GM12878 (cell line): ENCODE measurements around the gene ANO10. TPM values are rescaled to one million over a fixed set of nuclear protein-coding genes. Genes with fewer than 3 reads are reported as not detected.

Experiments
- ATAC-seq: fragments of 200-7000 bp; cut with Tn5 transposase; 3 replicates; pipeline ENCODE4 v1.9.1; 2020; ENCODE audit warnings: mild to moderate bottlenecking, moderate library complexity
- BruUV-seq: library from RNA; stranded (reverse); fragments of 400-500 nt; replicated peaks from 2 replicates; lab custom pipeline; 2021; lab: Mats Ljungman, UMichigan
- CTCF ChIA-PET: fragments of 300-600 bp; sonication (Branson Sonifier 250); formaldehyde crosslinking; extraction: SDS; loops from one replicate; lab custom pipeline; 2021; ENCODE audit warnings: inconsistent platforms; lab: Yijun Ruan, JAX
- POLR2A ChIA-PET: fragments of 350-600 bp; formaldehyde crosslinking; extraction: SDS; loops from one replicate; lab custom pipeline; 2021; ENCODE audit warnings: inconsistent platforms; lab: Charles Lee
- RAD21 ChIA-PET: fragments of 300-600 bp; sonication (Branson Sonifier 250); formaldehyde crosslinking; loops from one replicate; lab custom pipeline; 2023; ENCODE audit warnings: antibody characterized with exemption; ENCODE audit not compliant: unreplicated experiment; lab: Charles Lee
- SMC1A ChIA-PET: fragments of 300-600 bp; sonication (Branson Sonifier 250); formaldehyde crosslinking; loops from one replicate; lab custom pipeline; 2023; ENCODE audit not compliant: unreplicated experiment, uncharacterized antibody; lab: Charles Lee
- DNase-seq: peaks from one replicate; pipeline ENCODE4 v3.0.0-alpha.2; 2011; ENCODE audit warnings: low read depth, low spot score
- FAIRE-seq: peaks from 3 replicates; lab custom pipeline; 2011; peaks lifted over from hg19 to GRCh38; lab: Jason Lieb, UNC
- H2AFZ ChIP-seq: 2 replicates; pipeline ENCODE4 v1.6.0; 2011; ENCODE audit warnings: low read depth, low read length, control low read depth; ENCODE audit not compliant: control insufficient read depth
- H3K27ac ChIP-seq: 2 replicates; pipeline ENCODE4 v1.5.1; 2011; ENCODE audit warnings: control low read depth; ENCODE audit not compliant: control insufficient read depth, insufficient read depth
- H3K27me3 ChIP-seq, 2 experiments: replicated peaks in 1 of 2; 2 replicates each; pipeline versions ENCODE4 v1.6.0 to v1.6.1; 2011; ENCODE audit warnings: low read length in 1 of 2; ENCODE audit not compliant: control insufficient read depth in 2 of 2, insufficient read depth in 2 of 2
- H3K36me3 ChIP-seq, 2 experiments: 2 replicates each; pipeline ENCODE4 v1.5.1; 2011; ENCODE audit warnings: low read length in 1 of 2; ENCODE audit not compliant: control insufficient read depth in 2 of 2, insufficient read depth in 2 of 2
- H3K4me1 ChIP-seq: 2 replicates; pipeline ENCODE4 v1.6.1; 2011; ENCODE audit warnings: mild to moderate bottlenecking, low read length, moderate library complexity, mixed read lengths; ENCODE audit not compliant: control insufficient read depth, insufficient read depth
- H3K4me2 ChIP-seq: 2 replicates; pipeline ENCODE4 v1.6.0; 2011; ENCODE audit warnings: control low read depth; ENCODE audit not compliant: control insufficient read depth, insufficient read depth
- H3K4me3 ChIP-seq: fragments of 200-600 bp; sonication (generic); 2 replicates; pipeline ENCODE4 v1.5.1; 2016
- H3K79me2 ChIP-seq: 2 replicates; pipeline ENCODE4 v1.6.0; 2011; ENCODE audit warnings: low read length; ENCODE audit not compliant: control insufficient read depth, insufficient read depth
- H3K9ac ChIP-seq: 2 replicates; pipeline ENCODE4 v1.8.0; 2011; ENCODE audit warnings: low read length, control low read depth, mixed read lengths; ENCODE audit not compliant: control insufficient read depth, insufficient read depth
- H3K9me3 ChIP-seq: replicated peaks from 3 replicates; pipeline ENCODE4 v1.5.1; 2011; ENCODE audit warnings: mild to moderate bottlenecking, low read length; ENCODE audit not compliant: control insufficient read depth, insufficient read depth
- H4K20me1 ChIP-seq: 2 replicates; pipeline ENCODE4 v1.6.0; 2011; ENCODE audit not compliant: control insufficient read depth, insufficient read depth
- BHLHE40 ChIP-seq, 2 experiments: fragments of 450-650 bp in 1 of 2; IDR thresholded peaks; 2 replicates each; pipeline ENCODE4 v1.6.1; 2011 to 2017; ENCODE audit warnings: low read depth in 2 of 2, borderline replicate concordance in 1 of 2, improper control_type of control experiment in 1 of 2, low read length in 1 of 2, mild to moderate bottlenecking in 1 of 2
- EP300 ChIP-seq, 2 experiments: fragments of 150-350 bp in 1 of 2; IDR thresholded peaks; 2 replicates each; pipeline ENCODE4 v1.6.1; 2011 to 2012; ENCODE audit warnings: low read depth in 2 of 2, low read length in 2 of 2, borderline replicate concordance in 1 of 2, improper control_type of control experiment in 1 of 2, inconsistent platforms in 1 of 2; ENCODE audit not compliant: control insufficient read depth in 1 of 2
- FOS ChIP-seq: IDR thresholded peaks from 3 replicates; pipeline ENCODE4 v1.6.1; 2011; ENCODE audit warnings: borderline replicate concordance; ENCODE audit not compliant: insufficient read length; ENCODE audit errors: extremely low read depth
- FOXM1 ChIP-seq: IDR thresholded peaks from 2 replicates; pipeline ENCODE4 v1.6.1; 2012; ENCODE audit warnings: low read depth, mild to moderate bottlenecking, inconsistent platforms, low read length, moderate library complexity
- MYB ChIP-seq: fragments of 150-350 bp; IDR thresholded peaks from 2 replicates; pipeline ENCODE4 v1.6.1; 2014; ENCODE audit warnings: mild to moderate bottlenecking, low read depth, low read length, borderline replicate concordance
- NR2C2 ChIP-seq: IDR thresholded peaks from 2 replicates; pipeline ENCODE4 v1.6.1; 2011; ENCODE audit warnings: borderline replicate concordance, low read depth; ENCODE audit not compliant: control insufficient read depth, insufficient read length
- RAD21 ChIP-seq: IDR thresholded peaks from 2 replicates; pipeline ENCODE4 v1.6.1; 2011; ENCODE audit warnings: mild to moderate bottlenecking, low read depth, low read length, moderate library complexity; ENCODE audit not compliant: insufficient read depth
- TARDBP ChIP-seq: IDR thresholded peaks from 2 replicates; pipeline ENCODE4 v1.6.1; 2016; ENCODE audit warnings: borderline replicate concordance
- WGBS: methylation state at CpG from one replicate; pipeline ENCODE4 v1.1.6; 2016; ENCODE audit warnings: low lambda C conversion rate; ENCODE audit not compliant: insufficient replicate concordance, insufficient coverage; ENCODE audit errors: missing lambda C conversion rate; 5-methylcytosine and 5-hydroxymethylcytosine counted together
- in situ Hi-C: fragments of 300-500 bp; cut with MboI; formaldehyde crosslinking; loops from 9 replicates; pipeline ENCODE4 v1.14.3; 2018; ENCODE audit warnings: mixed read lengths
- intact Hi-C: fragments of 100-400 bp; cut with micrococcal nuclease; formaldehyde crosslinking; loops from one replicate; pipeline ENCODE4 v1.14.2; 2022; ENCODE audit not compliant: unreplicated experiment
- polyA plus RNA-seq, 11 experiments: library from polyadenylated mRNA; depleted of rRNA in 4 of 11; unstranded in 6 of 11; stranded (reverse) in 5 of 11; fragments of >200 nt; fragmentation: Nextera tagmentation in 4 of 11; fragmentation: Illumina TruSeq in 1 of 11; extraction: Ambion mirVana in 4 of 11; extraction: Trizol in 1 of 11; gene quantifications; 1 replicate in 1 of 11; 2 replicates in 10 of 11; pipeline versions ENCODE4 v1.2.1 to v1.2.3, GENCODE V29; 2011 to 2016; ENCODE audit warnings: inconsistent platforms in 2 of 11, missing spikeins in 2 of 11, low read depth in 1 of 11
- total RNA-seq, 4 experiments: library from RNA; depleted of rRNA in 3 of 4; stranded (reverse); fragments of >200 nt in 3 of 4; fragmentation: Illumina TruSeq in 1 of 4; extraction: Trizol in 1 of 4; gene quantifications; 2 replicates each; pipeline versions ENCODE4 v1.2.1 to v1.2.3, GENCODE V29; 2013 to 2021
- TF ChIP-seq, protein P1 (sequence below): fragments of 450-650 bp; IDR thresholded peaks from 2 replicates; pipeline ENCODE4 v1.6.1; 2017; ENCODE audit warnings: mild to moderate bottlenecking

The ANO10 gene
- total and polyA plus RNA-seq, 10 of the 15 experiments (the other 5 are each of a cell fraction or from before 2014, with no cell fraction given), result 0.29 to 21.9 (median 1.6) TPM

GRCh38 chr3:43365601-43366305 is 256.1 kb downstream of the ANO10 start:
- no peak for FAIRE-seq
- CTCF ChIA-PET, result no interaction called here

GRCh38 chr3:43364926-43365325 is 256.9 kb downstream of the ANO10 start:
- WGBS, result 59% methylated on average over 14 of the region's 14 CpGs
- POLR2A ChIA-PET, result no interaction called here
- H3K36me3 ChIP-seq, result no peaks in the 10 kb centered on the region; a peak in 2 of 4 replicates
- no peak overlapping the region for H3K4me2 ChIP-seq
- no peak for FAIRE-seq
- DNase-seq, result no peak
- no peaks in the 10 kb centered on the region for H3K79me2 ChIP-seq
- in situ Hi-C loops (no loop called here), intact Hi-C loops (no loop called here)
- RAD21 ChIA-PET, result no interaction called here
- no peak overlapping the region for H3K9ac ChIP-seq
- 0 out of 2 replicates have a peak, but pooled peaks cover 2% of the 10 kb centered on the region for H4K20me1 ChIP-seq
- H3K27me3 ChIP-seq, result no peaks in the 10 kb centered on the region
- no peak overlapping the region for H2AFZ ChIP-seq
- no peak for TF ChIP-seq MYB
- TF ChIP-seq RAD21, result no peak
- no peak for TF ChIP-seq EP300 (IDR thresholded peaks at IDR 0.05; ENCODE audit: borderline replicate concordance in 1 of 2, control insufficient read depth in 1 of 2, low read depth in 2 of 2, low read length in 2 of 2)
- TF ChIP-seq, protein P1, sequence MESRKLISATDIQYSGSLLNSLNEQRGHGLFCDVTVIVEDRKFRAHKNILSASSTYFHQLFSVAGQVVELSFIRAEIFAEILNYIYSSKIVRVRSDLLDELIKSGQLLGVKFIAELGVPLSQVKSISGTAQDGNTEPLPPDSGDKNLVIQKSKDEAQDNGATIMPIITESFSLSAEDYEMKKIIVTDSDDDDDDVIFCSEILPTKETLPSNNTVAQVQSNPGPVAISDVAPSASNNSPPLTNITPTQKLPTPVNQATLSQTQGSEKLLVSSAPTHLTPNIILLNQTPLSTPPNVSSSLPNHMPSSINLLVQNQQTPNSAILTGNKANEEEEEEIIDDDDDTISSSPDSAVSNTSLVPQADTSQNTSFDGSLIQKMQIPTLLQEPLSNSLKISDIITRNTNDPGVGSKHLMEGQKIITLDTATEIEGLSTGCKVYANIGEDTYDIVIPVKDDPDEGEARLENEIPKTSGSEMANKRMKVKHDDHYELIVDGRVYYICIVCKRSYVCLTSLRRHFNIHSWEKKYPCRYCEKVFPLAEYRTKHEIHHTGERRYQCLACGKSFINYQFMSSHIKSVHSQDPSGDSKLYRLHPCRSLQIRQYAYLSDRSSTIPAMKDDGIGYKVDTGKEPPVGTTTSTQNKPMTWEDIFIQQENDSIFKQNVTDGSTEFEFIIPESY, result no peak
- no peak for TF ChIP-seq TARDBP
- TF ChIP-seq FOS, result no peak
- H3K27ac ChIP-seq, result no peak overlapping the region
- ATAC-seq, result no peak
- no TSS peak for BruUV-seq
- CTCF ChIA-PET, result no interaction called here
- H3K4me3 ChIP-seq, result no peak overlapping the region
- no peaks in the 10 kb centered on the region for H3K4me1 ChIP-seq
- no peaks in the 10 kb centered on the region for H3K9me3 ChIP-seq
- SMC1A ChIA-PET, result no interaction called here

More at GRCh38 chr3:43365601-43366305, 256.1 kb downstream of the ANO10 start:
- H4K20me1 ChIP-seq, result 0 out of 2 replicates have a peak, but pooled peaks cover 2% of the 10 kb centered on the region
- no peak overlapping the region for H3K4me2 ChIP-seq
- no peak overlapping the region for H2AFZ ChIP-seq
- no peak overlapping the region for H3K4me3 ChIP-seq
- H3K9ac ChIP-seq, result no peak overlapping the region
- in situ Hi-C loops, result no loop called here
- no peak for TF ChIP-seq FOXM1
- TF ChIP-seq NR2C2, result no peak
- TF ChIP-seq BHLHE40 (IDR thresholded peaks at IDR 0.05; ENCODE audit: borderline replicate concordance in 1 of 2, low read depth in 2 of 2, low read length in 1 of 2), result no peak
- TF ChIP-seq, all 136 proteins: peak for 0
- H3K36me3 ChIP-seq, result no peaks in the 10 kb centered on the region; a peak in 2 of 4 replicates
- RAD21 ChIA-PET, result interaction anchor here (0.9 kb wide), 1 partner anchor 70 kb away, joined by 3 read pairs; no protein-coding TSS in a partner anchor
- WGBS, result 49% methylated on average over 10 of the region's 12 CpGs
- H3K27ac ChIP-seq, result no peak overlapping the region
- ATAC-seq, result no peak
- H3K4me1 ChIP-seq, result no peaks in the 10 kb centered on the region
- intact Hi-C loops, result no loop called here
- no peaks in the 10 kb centered on the region for H3K79me2 ChIP-seq
- BruUV-seq, result no TSS peak
- SMC1A ChIA-PET, result no interaction called here
- H3K27me3 ChIP-seq, result no peaks in the 10 kb centered on the region
- POLR2A ChIA-PET, result no interaction called here
- no peaks in the 10 kb centered on the region for H3K9me3 ChIP-seq
- no peak for DNase-seq
